C4-2B (cell line): ENCODE data around the gene TSPAN18.

ENCODE experiments used
- ZFX ChIP-seq: fragments of 450-650 bp; IDR thresholded peaks from 2 replicates; pipeline ENCODE4 v1.6.1; 2017
- TF ChIP-seq, protein P1 (sequence below): fragments of 450-650 bp; conservative IDR thresholded peaks from 2 replicates; pipeline ENCODE4 v1.5.1; 2017; ENCODE audit warnings: mild to moderate bottlenecking

DNA sequence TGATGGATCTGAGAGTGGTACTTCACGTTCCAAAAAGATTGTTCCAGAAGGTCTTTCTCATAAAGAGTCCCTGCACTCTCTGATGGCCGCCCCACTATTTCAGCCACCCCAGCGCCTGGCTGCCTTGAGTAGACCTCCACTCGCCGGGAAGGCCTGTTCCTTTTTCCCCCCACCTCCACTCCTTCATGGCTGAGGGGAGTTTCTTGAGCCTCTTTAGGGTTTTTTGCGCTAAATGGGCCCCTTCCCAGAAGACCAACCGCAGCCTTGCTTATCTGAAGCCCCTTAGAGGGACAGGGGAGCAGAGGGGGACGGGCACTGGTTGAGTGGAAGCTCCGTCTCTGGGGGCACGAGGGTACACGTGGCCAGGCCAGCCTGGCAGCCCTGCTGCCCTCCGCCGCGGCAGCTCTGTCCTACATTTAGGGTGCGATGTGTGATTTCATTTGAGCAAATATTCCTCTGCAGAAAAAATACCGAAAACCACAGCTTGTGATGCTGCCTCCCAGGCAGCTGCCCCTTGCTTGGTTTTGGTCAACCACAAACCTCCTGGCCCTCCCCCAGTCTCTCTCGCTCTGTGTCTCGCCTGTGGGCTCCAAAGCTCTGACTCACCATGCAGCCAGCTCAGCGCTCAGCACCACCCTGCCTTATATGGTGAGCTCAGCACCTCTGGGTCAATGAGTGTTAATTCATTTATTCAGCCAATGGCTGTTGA, 135.2 kb downstream of the TSPAN18 start:
- TF ChIP-seq, protein P1, sequence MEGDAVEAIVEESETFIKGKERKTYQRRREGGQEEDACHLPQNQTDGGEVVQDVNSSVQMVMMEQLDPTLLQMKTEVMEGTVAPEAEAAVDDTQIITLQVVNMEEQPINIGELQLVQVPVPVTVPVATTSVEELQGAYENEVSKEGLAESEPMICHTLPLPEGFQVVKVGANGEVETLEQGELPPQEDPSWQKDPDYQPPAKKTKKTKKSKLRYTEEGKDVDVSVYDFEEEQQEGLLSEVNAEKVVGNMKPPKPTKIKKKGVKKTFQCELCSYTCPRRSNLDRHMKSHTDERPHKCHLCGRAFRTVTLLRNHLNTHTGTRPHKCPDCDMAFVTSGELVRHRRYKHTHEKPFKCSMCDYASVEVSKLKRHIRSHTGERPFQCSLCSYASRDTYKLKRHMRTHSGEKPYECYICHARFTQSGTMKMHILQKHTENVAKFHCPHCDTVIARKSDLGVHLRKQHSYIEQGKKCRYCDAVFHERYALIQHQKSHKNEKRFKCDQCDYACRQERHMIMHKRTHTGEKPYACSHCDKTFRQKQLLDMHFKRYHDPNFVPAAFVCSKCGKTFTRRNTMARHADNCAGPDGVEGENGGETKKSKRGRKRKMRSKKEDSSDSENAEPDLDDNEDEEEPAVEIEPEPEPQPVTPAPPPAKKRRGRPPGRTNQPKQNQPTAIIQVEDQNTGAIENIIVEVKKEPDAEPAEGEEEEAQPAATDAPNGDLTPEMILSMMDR = no peak
- no peak for TF ChIP-seq ZFX
